ENCODE data around the gene PHF20.

DNA sequence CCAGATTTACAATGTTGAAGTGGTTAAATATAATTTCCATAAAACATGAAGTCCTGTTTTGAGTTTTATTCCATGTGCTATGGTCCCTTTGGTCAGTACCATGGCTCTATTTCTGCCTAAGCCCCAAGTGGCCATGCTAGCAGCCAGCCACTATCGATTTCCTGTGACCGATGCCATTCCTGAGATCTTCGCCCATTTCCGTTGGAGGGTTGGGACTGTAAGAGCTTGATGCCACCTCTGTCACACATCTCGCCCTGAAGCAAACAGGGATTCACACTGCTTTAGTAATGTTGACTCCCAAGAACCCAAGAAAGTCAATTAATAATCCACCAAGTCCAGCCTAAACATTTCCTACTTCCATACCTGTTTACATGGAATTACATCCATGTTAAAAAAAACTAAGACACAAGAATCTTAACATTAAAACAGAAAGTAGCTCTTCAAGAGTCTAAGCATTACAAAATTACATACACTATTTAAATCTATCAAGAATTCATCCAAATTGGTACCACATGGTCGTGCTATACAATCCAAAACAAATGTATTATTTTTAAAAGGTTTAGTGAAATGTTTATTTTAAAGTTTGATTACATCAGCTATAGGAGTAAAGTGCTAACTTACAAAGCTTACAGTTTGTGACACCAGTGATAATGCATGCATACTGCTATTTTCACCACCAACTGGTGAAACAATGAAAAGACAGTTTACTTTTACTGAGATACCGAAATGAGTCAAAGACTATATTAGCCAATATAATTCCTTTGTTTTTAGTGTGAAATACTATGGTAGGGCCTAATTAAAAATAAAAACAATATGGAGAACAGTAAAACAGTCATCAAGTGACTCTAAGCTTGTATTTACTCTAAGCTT, 32.3 kb upstream of the PHF20 start:
- TF ChIP-seq, protein P1, sequence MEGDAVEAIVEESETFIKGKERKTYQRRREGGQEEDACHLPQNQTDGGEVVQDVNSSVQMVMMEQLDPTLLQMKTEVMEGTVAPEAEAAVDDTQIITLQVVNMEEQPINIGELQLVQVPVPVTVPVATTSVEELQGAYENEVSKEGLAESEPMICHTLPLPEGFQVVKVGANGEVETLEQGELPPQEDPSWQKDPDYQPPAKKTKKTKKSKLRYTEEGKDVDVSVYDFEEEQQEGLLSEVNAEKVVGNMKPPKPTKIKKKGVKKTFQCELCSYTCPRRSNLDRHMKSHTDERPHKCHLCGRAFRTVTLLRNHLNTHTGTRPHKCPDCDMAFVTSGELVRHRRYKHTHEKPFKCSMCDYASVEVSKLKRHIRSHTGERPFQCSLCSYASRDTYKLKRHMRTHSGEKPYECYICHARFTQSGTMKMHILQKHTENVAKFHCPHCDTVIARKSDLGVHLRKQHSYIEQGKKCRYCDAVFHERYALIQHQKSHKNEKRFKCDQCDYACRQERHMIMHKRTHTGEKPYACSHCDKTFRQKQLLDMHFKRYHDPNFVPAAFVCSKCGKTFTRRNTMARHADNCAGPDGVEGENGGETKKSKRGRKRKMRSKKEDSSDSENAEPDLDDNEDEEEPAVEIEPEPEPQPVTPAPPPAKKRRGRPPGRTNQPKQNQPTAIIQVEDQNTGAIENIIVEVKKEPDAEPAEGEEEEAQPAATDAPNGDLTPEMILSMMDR (IDR thresholded peaks at IDR 0.05) = no peak
- no peak for TF ChIP-seq POLR2A (IDR thresholded peaks at IDR 0.05)

Measured in breast epithelium (tissue), 3 donors.